Mammary epithelial cell (primary cell): ENCODE measurements around the gene SLC35B1.

ENCODE experiments used
- CTCF ChIP-seq, 2 donors: IDR thresholded peaks in 1 of 2; conservative IDR thresholded peaks in 1 of 2; 2 replicates each; pipeline ENCODE4 v1.5.1; 2011 to 2012; ENCODE audit warnings: inconsistent platforms in 2 of 2, low read length in 2 of 2, mild to moderate bottlenecking in 2 of 2, control low read depth in 1 of 2, low read depth in 1 of 2; ENCODE audit not compliant: insufficient read depth in 1 of 2; ENCODE audit errors: extremely low read depth in 1 of 2
- EZH2 ChIP-seq: IDR thresholded peaks from 2 replicates; pipeline ENCODE4 v1.6.1; 2012; ENCODE audit warnings: low read length, inconsistent platforms, borderline replicate concordance

- TF ChIP-seq CTCF (conservative IDR thresholded peaks at IDR 0.05 in 1 of 2, IDR thresholded peaks at IDR 0.05 in 1 of 2; ENCODE audit: extremely low read depth in 1 of 2, insufficient read depth in 1 of 2, low read depth in 1 of 2, low read length in 2 of 2) (no peak), EZH2 (no peak)
Measured at GRCh38 chr17:49681106-49681979, 26.4 kb downstream of the SLC35B1 start.
